GM19023 (cell line): ENCODE measurements around the gene ZNF264.
"Not testable (repeated sequence)": the region's sequence is repeated elsewhere in the genome, so short reads cannot be mapped to it uniquely, and the experiment has no call there.

Experiments used
- ATAC-seq: cut with Tn5 transposase; IDR thresholded peaks from one replicate; pipeline ENCODE4 v1.9.1; 2021; ENCODE audit warnings: mild to moderate bottlenecking, moderate library complexity; ENCODE audit not compliant: unreplicated experiment

The ZNF264 gene

GRCh38 chr19:57244513-57244912 lies 53.2 kb downstream of the ZNF264 start:
- ATAC-seq = no peak

GRCh38 chr19:57245066-57245465 lies 53.8 kb downstream of the ZNF264 start:
- no peak for ATAC-seq

GRCh38 chr19:57245959-57246358 lies 54.7 kb downstream of the ZNF264 start:
- ATAC-seq = no peak

- ATAC-seq = no peak
Observed at GRCh38 chr19:57248646-57249045, 57.3 kb downstream of the ZNF264 start.

- no peak for ATAC-seq
Observed at GRCh38 chr19:57249329-57249728, 58.0 kb downstream of the ZNF264 start.

- ATAC-seq = not testable (repeated sequence)
Observed at GRCh38 chr19:57253767-57254166, 62.5 kb downstream of the ZNF264 start.

GRCh38 chr19:57262044-57262443 lies 70.7 kb downstream of the ZNF264 start:
- no peak for ATAC-seq

GRCh38 chr19:57263244-57263741 lies 72.0 kb downstream of the ZNF264 start:
- ATAC-seq = no peak

- ATAC-seq = no peak
Observed at GRCh38 chr19:57267291-57267690, 76.0 kb downstream of the ZNF264 start.

GRCh38 chr19:57269515-57270250 lies 78.4 kb downstream of the ZNF264 start:
- ATAC-seq = no peak

GRCh38 chr19:57271280-57271679 lies 80.0 kb downstream of the ZNF264 start:
- ATAC-seq = no peak
